HPDE6-E6E7 (cell line): ENCODE measurements around the gene USP53.
"Not testable (repeated sequence)": the region's sequence is repeated elsewhere in the genome, so short reads cannot be mapped to it uniquely, and the experiment has no call there.

ENCODE experiments used
- DNase-seq: peaks from one replicate; pipeline ENCODE4 v3.0.0; 2011; ENCODE audit warnings: missing footprints; ENCODE audit errors: extremely low spot score

USP53 gene

DNA sequence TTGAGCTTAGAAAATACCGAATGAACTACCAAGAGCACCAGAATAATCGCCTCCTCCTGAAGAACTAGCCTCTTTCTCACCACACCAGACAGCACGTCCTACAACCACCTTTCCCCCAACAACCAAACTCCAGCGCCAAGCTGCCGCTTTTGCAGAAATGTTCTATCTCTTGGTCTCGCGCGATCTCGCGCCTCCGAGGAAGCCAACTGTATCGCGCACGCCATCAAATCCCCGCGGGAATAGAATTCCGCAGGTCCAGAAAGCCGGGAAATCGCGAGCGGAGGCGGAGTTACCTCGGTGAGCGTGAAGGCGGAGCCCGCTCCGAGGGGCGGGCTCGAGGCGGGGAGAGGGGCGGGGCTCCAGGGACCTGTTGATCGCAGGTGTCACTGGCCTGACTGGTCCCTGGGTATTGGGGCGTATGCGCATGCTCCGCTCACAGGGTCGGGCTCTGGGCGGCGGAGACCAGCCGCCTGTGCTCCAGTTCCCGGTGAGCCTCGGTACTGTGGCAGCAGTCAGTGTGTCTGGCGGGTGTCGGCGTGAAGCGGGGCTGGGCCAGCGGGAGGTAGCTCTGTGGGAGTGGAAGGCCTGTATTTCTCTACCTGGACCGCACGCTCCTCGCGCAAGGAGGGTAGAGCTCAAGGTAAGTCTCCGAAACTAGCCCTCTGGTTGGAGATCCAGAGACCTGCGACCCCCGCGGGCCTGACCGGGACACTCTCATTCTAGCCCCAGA, at the start of gene USP53:
USP53 (plus strand) TSS at position 480 of the 730 bp plus-strand sequence. CDS start 27,047 bp downstream, outside the sequence.
- peak; percentile 98 for DNase-seq

DNA sequence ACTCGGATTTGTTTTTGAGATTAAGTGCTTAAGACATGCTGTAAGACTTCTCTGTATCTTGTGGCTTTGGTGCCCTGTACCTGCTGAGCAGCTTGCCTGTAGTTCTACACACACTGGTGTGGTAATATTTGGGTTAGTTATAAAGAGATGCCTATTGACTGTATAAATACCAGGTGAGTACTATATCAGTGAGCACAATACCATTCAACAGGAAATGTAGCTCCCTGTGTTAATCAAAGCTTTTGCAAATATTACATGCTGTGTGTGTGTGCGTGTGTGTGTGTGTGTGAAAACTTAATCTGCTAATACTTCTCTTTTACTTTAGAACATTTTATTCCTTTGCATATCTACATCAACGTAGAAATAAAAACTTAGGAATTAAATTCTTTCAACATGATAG, 46.7 kb upstream of the USP53 start:
- DNase-seq: no peak

DNA sequence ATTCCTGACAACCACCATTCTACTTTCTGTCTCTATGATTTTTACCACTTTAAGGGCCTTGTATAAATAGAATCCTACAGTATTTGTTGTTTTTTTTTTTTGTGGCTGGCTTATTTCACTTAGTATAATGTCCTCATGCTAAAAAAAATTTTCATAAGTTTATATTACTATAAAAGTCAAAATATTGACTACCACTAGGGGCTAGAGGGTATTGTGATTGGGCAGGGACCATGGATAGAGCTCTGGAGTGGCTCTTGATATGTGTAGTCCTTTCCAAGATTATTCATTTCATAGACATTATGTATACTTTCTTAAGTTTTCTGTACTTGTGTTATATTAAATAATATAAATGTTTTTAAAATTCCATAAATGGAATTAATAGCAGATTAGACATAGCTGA, 42.3 kb upstream of the USP53 start:
- DNase-seq: no peak

DNA sequence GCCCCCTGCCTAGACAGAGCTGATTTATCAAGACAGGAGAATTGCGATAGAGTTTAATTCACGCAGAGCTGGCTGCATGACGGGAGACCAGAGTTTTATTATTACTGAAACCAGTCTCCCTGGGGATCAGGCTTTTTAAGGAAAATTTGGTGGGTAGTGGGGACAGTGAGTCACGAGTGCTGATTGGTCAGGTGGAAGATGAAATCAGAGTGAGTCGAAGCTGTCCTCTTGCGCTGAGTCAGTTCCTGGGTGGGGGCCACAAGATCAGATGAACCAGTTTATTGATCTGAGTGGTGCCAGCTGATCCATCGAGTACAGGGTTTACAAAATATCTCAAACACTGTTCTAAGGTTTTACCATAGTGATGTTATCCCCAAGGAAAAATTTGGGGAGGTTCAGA, 40.3 kb upstream of the USP53 start:
- DNase-seq: no peak

DNA sequence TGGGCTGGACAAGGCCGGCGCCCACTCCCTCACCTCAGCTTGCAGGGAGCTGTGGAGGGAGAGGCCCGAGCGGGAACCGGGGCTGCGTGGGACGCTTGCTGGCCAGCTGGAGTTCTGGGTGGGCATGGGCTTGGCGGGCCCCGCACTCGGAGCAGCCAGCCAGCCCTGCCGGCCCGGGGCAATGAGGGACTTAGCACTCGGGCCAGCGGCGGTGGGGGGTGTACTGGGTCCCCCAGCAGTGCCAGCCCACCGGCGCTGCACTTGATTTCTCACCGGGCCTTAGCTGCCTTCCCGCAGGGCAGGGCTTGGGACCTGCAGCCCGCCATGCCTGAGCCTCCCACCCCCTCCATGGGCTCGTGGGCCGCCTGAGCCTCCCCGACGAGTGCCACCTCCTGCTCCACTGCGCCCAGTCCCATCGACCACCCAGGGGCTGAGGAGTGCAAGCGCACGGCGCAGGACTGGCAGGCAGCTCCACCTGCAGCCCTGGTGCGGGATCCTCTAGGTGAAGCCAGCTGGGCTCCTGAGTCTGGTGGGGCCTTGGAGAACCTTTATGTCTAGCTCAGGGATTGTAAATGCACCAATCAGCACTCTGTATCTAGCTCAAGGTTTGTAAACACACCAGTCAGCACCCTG, 38.7 kb upstream of the USP53 start:
- DNase-seq: not testable (repeated sequence)

DNA sequence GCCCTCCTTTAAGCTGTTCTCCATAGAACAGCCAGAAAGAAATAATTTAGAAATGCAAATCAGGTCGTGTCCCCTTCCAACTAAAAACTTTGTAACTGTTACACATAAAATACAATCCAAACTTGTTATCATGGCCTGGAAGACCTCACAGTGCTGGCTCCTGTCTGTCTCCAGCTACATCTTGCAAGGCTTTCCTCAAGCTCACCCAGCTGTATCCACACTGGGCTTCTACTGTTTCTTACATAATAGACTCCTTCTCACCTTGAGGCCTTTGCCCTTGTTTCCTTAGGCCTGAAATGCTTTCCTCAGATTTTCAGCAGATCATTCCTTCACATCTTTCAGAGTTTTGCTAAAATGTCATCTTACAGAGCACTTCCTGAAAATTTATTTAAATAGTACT, 33.5 kb upstream of the USP53 start:
- DNase-seq: no peak

DNA sequence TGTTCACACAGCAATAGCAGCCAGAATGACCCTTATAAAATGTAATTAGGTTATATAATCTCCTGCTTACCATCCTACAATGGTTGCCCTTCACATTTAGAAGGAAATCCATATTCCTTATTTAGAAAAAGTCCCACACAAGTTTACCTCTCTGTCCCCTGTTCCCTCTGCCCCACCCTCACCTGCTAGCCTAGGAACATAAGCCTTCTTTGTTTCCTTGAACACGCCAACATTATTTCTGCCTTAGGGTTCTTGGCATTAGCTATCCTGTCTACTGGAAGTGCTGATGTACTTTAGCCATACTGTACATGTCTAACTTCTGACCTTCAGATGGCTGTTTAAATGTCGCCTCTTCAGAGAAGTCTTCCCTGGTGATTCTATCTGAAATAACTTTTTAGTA, 28.4 kb upstream of the USP53 start:
- DNase-seq: no peak

DNA sequence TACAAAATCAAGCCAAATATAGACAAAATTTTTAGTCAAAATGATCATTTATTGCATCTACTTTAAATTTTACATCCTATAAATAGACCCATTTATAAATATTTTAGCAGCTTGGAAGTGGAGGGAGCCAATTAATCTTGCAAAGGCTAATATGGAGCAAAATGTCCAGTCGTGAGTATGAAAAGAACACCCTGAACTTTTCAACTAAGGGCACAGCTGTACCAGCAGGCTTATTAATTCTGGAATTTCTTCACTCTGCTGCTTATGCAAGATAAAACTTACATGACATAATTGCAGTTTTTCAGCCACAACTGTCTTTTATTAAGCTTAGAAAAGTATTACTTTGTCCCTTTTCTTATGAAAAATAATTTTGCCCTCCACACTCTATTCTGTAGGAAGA, 22.9 kb upstream of the USP53 start:
- no peak for DNase-seq

DNA sequence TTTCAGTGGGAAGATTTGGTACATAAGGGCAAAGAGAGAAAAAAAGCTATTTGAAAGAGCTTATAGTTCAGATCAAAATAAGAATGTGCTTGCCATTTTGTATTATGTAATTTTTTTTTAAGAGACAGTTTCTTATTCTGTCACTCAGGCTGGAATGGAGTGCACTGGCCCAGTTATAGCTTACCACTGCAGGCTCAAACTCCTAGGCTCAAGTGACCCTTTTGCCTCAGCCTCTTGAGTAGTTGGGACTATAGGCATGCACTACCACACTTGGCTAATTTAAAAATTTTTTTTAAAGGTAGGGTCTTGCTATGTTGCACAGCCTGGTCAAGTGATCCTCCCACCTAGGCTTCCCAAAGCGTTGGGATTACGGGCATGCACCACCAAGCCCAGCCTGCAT, 22.2 kb upstream of the USP53 start:
- DNase-seq: no peak

DNA sequence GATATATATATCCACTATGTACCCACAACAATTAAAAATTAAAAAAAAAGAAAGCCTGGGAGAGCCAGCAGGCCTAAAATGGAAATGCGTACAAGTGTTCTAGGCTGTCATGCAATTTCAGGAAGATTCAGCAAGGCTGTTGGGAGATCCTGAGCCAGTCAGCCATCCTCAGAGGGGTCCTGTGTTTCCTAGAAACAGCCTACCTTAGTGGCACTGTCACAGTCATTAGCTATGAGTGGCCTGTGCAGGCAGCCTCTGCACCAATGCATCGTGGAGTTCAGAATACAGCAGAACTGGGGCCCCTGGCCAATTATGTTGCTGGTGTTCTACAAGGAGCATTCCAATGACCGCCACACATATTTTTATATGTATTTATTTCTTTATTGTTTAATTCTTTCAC, 21.0 kb upstream of the USP53 start:
- DNase-seq: no peak

DNA sequence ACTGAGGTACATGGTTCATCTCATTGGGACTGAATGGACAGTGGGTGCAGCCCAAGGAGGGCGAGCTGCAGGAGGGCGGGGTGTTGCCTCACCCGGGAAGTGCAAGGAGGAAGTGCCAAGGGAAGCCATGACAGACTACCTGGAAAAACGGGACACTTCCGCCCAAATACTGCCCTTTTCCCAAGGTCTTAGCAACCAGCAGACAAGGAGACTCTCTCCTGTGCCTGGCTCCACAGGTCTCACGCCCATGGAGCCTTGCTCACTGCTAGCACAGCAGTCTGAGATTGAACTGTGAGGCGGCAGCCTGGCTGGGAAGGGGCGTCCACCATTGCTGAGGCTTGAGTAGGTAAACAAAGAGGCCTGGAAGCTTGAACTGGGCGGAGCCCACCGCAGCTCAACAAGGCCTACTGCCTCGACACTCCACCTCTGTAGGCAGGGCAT, 14.7 kb upstream of the USP53 start:
- DNase-seq: no peak

DNA sequence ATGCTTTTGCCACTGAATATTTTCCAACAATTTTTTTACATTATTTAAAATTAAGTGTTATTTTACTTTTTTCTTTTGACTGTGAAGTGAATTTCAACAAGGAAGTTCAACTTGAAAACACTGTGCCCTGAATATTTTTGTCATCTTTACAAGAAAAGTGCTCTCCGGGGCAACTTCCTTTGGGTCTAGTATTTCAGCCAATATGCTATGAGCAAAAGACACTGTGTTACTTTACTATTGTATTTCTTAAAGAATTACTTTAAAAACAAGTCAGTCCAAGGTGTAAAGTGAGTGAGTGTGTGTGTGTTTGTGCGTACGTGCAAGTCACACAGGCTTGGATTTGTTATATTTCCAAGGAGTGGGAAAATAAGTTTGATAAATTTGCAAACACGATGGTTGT, 7.6 kb upstream of the USP53 start:
- no peak for DNase-seq

DNA sequence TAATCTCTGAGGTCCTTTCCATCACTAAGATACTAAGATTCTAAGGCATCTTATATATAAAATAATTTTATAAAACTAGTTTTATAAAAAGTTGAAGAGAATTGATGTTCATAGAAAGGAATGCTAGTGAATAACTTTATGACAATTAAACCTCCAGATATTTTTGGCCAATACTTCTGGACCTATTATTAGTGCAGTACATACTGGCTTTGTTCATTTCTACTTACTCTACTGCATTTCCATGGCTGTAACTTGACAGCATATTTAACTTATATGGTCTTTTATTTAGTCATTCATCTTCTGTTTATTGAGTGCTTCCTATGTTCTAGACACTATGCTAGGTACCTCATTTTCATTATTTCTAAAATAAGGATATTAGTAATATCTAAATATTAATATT, 6.8 kb upstream of the USP53 start:
- no peak for DNase-seq

DNA sequence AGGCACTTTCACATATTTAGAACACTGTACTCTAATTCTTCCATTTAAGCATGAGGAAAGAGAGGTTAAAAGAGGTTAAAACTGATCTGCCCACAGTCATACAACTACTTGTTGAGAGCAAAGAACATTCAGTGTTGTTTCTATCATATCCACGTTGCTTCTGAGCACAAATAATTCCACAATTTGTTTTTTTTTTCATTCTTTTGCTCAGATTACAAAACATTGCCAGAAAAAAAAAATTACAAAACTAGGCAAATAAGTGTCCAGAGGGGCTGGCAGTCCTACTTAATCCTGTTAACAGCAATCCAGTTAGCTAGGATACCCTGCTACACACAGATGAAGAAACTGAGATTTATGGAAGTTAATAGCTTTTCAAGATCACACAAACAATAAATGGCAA, 6.3 kb upstream of the USP53 start:
- DNase-seq: no peak

DNA sequence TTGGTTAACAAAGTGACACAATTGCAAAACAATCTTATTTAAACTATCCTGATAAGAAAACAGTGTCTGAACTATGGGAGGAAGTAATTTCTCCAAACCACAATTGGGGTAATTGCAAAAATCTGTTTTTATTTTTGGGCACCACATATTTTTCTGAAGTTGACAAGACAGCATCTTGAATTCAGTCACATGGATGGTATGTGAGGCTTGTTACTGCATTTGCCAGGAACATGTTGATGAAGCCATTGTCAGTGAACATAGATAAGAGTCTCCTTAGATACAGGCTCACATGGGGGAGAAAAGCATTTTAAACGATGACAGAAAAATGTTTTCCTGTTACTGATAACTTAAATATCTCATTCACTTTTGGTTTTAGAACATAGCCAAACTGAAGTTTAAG, 5.5 kb upstream of the USP53 start:
- DNase-seq: no peak

DNA sequence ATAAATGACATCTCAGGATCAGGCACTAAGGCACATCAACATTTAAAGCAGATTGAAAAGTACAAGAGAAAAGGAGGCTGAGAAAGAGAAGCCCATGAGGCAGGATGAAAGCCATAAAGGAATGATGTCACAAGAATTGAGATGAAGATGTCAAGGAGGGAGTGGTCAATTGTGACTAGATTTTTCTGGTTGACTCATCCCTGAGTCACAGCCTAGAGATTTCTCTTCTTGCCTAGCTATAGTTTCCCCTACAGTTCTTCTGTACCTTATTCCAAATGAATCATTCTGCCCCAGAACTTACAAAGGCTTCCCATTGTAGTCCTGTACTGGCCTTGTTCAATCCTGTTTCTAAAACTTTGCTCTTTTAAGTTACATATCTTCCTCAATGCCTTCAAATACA, 3.4 kb upstream of the USP53 start:
- DNase-seq: peak; percentile 71

DNA sequence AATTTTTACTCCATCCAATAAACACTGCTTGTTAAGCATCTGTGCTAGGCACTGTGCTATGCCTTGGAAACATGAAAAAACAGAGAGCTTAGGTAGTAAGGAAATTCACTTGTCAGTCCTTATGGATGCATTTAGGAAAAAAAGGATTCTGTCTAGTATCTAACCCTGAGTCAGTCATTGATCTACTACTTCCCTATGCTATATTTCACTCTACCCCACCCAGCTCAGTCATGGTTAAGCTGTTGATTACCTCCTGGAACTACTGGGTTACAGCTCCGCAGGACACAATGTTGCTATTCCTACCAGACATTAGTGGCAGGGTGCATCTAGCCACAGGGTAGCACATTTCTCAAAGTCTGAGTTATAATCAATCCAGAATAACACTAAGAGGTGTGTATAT, 2.9 kb upstream of the USP53 start:
- DNase-seq: peak; percentile 6

DNA sequence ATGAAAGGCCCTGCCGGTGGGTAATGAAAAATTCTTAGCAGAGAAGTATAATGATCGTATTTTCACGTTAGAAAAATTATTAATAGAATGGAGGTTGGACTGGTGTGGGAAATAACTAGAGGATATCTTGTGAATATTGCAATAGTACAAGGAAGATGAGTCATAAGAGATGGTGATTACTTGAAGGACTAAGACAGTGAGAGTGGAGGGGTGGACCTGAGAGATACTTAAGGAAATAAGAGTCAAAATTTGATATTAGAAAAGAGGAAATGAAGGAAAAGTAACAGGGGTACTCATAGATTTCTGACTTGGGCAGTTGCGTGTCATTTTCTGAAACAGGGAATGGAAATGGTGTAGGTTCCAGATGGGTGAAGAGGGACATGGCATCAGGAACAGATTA, 1.7 kb upstream of the USP53 start:
- peak; percentile 10 for DNase-seq

DNA sequence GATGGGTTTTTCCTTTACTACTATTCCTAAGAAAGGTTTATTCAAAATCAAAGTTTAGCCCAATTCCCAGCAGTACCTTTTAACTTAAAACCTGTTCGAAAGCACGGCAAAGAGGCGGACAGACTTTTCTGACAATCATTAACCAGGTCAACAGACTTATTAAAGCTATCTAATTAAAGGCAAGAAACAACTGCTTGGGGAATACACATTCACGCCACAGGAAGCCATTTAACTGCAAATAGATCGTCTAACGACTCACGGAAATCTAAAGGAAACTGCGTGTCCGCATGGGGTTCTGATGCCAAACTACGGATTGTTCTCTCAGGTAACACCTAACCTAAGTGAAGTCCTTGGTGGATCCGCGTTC, 663 bp upstream of the USP53 start:
- DNase-seq: no peak

DNA sequence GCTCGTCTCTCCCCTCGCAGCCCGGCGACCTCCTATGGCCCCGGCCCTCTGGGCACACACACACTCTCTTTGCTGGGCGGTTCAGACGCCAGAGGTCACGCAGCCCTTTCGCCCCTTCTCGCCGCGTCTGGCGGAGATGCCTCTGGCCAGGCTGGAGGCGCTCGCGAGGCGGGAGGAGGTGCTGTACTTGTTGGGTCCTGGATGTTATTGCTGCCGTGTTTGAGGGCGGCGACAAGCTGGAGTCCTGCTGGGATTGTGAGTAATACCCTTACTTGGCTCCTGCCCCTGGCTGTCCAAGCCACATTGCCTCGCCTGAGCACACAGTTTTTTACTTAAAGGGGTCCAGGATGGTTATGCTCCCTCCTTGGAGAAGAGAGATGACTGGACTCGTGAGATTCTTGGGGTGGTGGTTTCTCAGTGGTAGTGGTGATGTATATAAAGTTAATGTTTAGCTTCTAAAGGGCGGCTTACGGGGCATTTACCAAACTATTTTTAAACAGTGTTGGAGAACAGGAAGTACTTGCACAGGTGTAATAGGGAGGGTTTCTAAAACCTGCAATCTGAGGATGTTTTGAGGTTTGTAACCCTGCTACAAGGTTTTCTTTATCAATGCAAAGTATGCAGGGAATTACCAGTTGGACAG, 572 bp downstream of the USP53 start:
- DNase-seq: peak; percentile 71

DNA sequence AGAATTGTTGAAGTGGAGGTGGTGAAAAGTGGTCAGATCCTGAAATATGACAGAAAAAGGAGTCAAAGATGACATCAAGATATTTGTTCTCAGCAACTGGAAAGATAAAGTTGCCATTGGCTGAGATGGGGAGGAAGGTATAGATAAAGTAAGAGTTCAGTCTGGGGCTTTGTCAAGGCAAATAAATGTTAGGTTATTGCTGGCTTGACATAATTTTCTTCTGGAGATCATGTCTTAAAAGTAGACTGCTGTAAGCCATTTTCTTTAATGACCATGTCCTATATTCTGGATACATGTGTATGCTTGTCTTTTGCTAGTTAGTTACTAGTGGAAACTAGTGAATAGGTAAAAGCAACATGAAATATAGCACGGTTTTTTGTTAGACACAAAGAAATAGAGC, 5.6 kb downstream of the USP53 start:
- DNase-seq: no peak

DNA sequence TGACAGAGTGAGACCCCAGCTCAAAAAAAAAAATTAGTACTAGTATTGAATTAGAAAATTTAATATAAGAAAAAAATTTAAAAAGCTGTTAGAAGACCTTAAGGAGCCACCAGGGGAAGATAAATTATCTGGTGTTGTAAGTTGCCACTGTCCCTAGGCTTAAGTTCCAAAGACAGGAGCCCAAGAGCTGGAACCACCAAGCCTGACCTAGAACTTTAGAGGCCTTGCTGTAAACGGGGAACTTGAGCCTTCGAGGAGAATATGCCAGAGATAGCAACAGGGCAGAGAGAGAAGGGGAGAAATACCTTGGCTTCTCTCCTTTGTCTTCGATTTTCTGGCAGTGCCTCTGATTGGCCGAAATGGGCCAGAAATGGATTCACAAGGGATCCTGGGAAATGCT, 8.9 kb downstream of the USP53 start:
- DNase-seq: no peak

DNA sequence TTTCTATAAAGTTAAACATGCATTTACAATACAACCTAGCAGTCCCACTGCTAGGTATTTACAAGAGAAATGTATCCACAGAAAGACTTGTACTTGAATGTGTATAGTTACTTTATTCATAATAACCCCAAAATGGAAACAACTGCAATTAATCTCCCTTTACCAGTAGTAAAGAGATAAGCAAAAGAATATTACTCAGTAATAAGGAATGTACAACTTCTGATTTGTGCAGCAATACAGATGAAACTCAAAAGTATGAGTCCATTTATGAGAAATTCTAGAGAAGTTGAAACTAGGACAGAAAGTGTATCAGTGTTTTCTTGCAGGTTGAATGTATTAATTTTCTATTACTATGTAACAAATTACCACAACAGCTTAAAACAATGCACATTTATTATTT, 15.2 kb downstream of the USP53 start:
- DNase-seq: no peak
